PFSK-1 (cell line): Measurements from ENCODE around the gene SPSB4.

Experiments
- FOXP2 ChIP-seq: optimal IDR thresholded peaks from 2 replicates; pipeline ENCODE3; 2011; ENCODE audit warnings: borderline replicate concordance, control low read depth, inconsistent platforms; ENCODE audit not compliant: insufficient read depth; ENCODE audit errors: extremely low read length, extremely low read depth
- POLR2AphosphoS5 ChIP-seq: IDR thresholded peaks from 2 replicates; pipeline ENCODE4 v1.6.1; 2012; ENCODE audit warnings: low read depth, mild to moderate bottlenecking, control low read depth, low read length, moderate library complexity
- REST ChIP-seq, 2 experiments: IDR thresholded peaks; 2 replicates each; pipeline versions ENCODE4 v1.6.1 to v1.8.0; 2011 to 2012; ENCODE audit warnings: low read depth in 2 of 2, low read length in 2 of 2, control low read depth in 1 of 2, inconsistent platforms in 1 of 2, mild to moderate bottlenecking in 1 of 2, moderate library complexity in 1 of 2; ENCODE audit not compliant: insufficient read depth in 1 of 2
- SIN3A ChIP-seq: IDR thresholded peaks from 2 replicates; pipeline ENCODE4 v1.6.1; 2012; ENCODE audit warnings: mild to moderate bottlenecking, low read length, moderate library complexity, borderline replicate concordance; ENCODE audit not compliant: insufficient read depth
- TAF1 ChIP-seq: IDR thresholded peaks from 2 replicates; pipeline ENCODE4 v1.6.1; 2012; ENCODE audit warnings: low read length, control low read depth, borderline replicate concordance; ENCODE audit not compliant: insufficient read depth

DNA sequence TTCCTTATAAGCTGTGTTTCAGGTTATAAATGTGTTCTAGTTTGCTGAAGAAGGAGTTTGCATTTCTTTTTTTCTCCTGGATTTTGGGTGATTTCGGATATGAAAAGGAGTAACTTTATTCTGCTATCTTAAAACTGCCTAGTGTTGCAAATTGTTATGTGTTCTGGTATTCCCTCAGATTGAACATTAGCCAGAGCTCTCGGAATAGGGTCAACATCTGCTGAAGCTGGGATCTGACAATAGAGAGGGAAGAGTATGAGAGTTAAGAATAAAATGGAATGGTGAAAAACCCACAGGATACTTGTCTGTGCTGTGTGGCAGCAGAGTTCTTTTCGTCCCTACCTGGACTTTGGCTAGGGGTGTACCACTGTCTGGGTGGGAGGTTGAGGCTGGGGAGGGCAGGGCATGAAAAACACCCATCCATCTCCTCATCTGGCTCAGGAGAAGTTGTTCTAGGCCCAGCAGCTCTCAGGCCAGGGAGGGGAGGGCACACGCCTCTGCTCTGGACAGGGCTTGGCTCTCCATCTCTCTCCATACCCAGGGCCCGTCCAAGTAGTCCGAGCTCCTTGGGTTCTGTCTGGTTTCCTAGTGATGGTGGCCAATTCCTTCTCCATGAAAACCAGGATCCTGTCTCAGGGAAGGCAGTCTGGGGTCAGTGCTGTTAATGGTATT, 13.2 kb downstream of the SPSB4 start:
- TF ChIP-seq TAF1, result no peak
- TF ChIP-seq POLR2AphosphoS5, result no peak
- no peak for TF ChIP-seq SIN3A
- TF ChIP-seq REST (IDR thresholded peaks at IDR 0.05; ENCODE audit: insufficient read depth in 1 of 2, low read depth in 2 of 2, low read length in 2 of 2), result no peak
- no peak for TF ChIP-seq FOXP2
